ENCODE data around the gene ZW10. TPM values are rescaled to one million over a fixed set of nuclear protein-coding genes. Genes with fewer than 3 reads are reported as not detected.

Gene ZW10, protein sequence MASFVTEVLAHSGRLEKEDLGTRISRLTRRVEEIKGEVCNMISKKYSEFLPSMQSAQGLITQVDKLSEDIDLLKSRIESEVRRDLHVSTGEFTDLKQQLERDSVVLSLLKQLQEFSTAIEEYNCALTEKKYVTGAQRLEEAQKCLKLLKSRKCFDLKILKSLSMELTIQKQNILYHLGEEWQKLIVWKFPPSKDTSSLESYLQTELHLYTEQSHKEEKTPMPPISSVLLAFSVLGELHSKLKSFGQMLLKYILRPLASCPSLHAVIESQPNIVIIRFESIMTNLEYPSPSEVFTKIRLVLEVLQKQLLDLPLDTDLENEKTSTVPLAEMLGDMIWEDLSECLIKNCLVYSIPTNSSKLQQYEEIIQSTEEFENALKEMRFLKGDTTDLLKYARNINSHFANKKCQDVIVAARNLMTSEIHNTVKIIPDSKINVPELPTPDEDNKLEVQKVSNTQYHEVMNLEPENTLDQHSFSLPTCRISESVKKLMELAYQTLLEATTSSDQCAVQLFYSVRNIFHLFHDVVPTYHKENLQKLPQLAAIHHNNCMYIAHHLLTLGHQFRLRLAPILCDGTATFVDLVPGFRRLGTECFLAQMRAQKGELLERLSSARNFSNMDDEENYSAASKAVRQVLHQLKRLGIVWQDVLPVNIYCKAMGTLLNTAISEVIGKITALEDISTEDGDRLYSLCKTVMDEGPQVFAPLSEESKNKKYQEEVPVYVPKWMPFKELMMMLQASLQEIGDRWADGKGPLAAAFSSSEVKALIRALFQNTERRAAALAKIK
- polyA plus RNA-seq, result 1 to 10 TPM; 2.6 to 8.3 TPM

DNA sequence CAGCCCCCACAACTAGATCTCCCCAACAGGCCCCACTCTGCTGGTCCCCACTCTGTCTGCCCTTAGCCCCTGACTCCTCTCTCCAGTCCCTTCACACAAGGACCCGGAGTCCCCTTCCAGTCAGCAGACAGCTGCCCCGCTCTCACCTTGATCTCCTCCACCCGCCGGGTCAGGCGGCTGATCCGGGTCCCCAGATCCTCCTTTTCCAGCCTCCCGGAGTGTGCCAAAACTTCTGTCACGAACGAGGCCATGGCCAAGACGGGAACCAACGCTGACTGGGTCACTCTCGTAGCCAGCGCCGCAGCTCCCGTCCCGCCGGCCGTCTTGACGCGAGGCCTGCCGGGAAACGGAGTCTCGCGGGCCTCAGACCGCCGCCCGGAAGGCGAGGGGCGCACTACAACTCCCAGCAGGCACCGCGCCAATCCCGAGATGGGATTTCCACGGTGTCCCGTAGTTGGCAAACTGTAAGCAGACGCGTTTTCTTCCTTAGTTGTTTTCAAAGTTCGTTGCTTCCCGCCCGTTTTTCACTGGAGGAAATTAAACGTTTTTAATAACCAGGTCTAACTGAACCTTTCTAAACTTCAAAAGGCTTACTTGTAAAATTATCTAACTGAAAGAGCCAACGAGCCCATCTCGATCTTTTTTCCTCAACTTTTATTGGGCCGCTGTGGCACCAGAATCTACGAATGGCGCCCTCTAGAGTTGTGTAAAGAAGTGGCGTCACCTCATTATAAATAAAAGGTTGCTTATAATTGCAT is at the start of gene ZW10:
Gene ZW10, minus strand, starts transcription at position 277 of the 758 bp plus-strand sequence. Its CDS starts 26 bp downstream, at position 251.
- Histone ChIP-seq H3K9me3 (ENCODE audit: control insufficient read depth in 2 of 2, insufficient read depth in 1 of 2, low read depth in 1 of 2, low read length in 1 of 2) (no peaks in the 10 kb centered on the region), H3K27me3 (ENCODE audit: control insufficient read depth in 1 of 2, insufficient read depth in 2 of 2, low read length in 2 of 2) (no peaks in the 10 kb centered on the region), H3K36me3 (ENCODE audit: control insufficient read depth in 2 of 2, insufficient read depth in 2 of 2, low read length in 1 of 2) (no peaks in the 10 kb centered on the region), H3K4me3 (ENCODE audit: low read depth in 1 of 2, low read length in 2 of 2) (peak within 1 kb of the TSS; percentile 82 to 95), H3K27ac (ENCODE audit: low read depth in 2 of 2, low read length in 1 of 2) (peak within 1 kb of the TSS; percentile 77 to 92), H3K4me1 (ENCODE audit: control insufficient read depth in 2 of 2, insufficient read depth in 2 of 2, low read length in 1 of 2) (no peaks in the 10 kb centered on the region)
- WGBS, 2 donors, result 0 to 1% methylated on average over 46 of the region's 46 CpGs

DNA sequence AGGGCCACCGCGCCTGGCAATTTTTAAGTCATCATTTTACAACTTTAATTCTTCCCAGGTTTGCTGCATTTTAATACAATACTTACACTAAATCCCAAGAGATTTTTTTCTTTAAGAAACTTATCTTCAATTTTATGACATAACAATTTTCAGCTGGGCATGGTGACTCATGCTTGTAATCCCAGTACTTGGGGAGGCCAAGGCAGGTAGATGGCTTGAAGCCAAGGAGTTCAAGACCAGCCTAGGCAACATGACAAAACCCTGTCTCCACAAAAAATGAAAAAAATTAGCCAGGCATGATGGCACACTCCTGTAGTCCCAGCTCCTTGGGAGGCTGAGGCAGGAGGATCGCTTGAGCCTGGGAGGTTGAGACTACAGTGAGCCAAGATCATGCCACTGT is 44.9 kb upstream of the ZW10 start:
- H3K9me3 ChIP-seq (ENCODE audit: control insufficient read depth in 2 of 2, insufficient read depth in 1 of 2, low read depth in 1 of 2, low read length in 1 of 2), result no peaks in the 10 kb centered on the region
- H3K36me3 ChIP-seq (ENCODE audit: control insufficient read depth in 2 of 2, insufficient read depth in 2 of 2, low read length in 1 of 2), result peaks cover 0 to 10% of the 10 kb centered on the region in 2 donors
- H3K27ac ChIP-seq (ENCODE audit: low read depth in 2 of 2, low read length in 1 of 2), result no peak overlapping the region
- 98 to 100% methylated on average over 3 of the region's 3 CpGs for WGBS, 2 donors
- no peaks in the 10 kb centered on the region for H3K4me1 ChIP-seq (ENCODE audit: control insufficient read depth in 2 of 2, insufficient read depth in 2 of 2, low read length in 1 of 2)
- no peaks in the 10 kb centered on the region for H3K27me3 ChIP-seq (ENCODE audit: control insufficient read depth in 1 of 2, insufficient read depth in 2 of 2, low read length in 2 of 2)
- no peak overlapping the region for H3K4me3 ChIP-seq (ENCODE audit: low read depth in 1 of 2, low read length in 2 of 2)

DNA sequence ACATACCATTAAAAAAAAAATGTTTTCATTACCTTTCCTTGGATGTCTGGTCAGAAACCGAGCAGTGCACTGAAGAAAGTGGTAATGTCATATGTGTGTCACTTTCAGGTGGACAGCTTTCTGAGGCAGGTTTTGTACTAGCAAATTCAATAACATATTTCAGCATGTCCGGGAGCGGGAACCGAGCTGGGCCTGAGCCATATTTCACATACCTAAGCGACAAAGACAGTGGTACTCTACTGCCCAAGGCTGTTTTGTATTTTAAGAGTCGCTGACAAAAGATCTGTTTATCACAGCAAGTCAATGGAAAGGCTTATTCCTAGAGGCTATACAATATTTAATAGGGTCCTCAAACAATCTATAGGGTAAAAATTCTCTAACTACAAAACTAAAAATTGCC is 44.1 kb upstream of the ZW10 start:
- Histone ChIP-seq H3K4me3 (ENCODE audit: low read depth in 1 of 2, low read length in 2 of 2) (no peak overlapping the region), H3K36me3 (ENCODE audit: control insufficient read depth in 2 of 2, insufficient read depth in 2 of 2, low read length in 1 of 2) (peaks cover 2 to 10% of the 10 kb centered on the region in 2 donors), H3K9me3 (ENCODE audit: control insufficient read depth in 2 of 2, insufficient read depth in 1 of 2, low read depth in 1 of 2, low read length in 1 of 2) (no peaks in the 10 kb centered on the region), H3K27me3 (ENCODE audit: control insufficient read depth in 1 of 2, insufficient read depth in 2 of 2, low read length in 2 of 2) (no peaks in the 10 kb centered on the region), H3K27ac (ENCODE audit: low read depth in 2 of 2, low read length in 1 of 2) (no peak overlapping the region), H3K4me1 (ENCODE audit: control insufficient read depth in 2 of 2, insufficient read depth in 2 of 2, low read length in 1 of 2) (no peaks in the 10 kb centered on the region)
- WGBS, 2 donors, result 85 to 96% methylated on average over 6 of the region's 6 CpGs

DNA sequence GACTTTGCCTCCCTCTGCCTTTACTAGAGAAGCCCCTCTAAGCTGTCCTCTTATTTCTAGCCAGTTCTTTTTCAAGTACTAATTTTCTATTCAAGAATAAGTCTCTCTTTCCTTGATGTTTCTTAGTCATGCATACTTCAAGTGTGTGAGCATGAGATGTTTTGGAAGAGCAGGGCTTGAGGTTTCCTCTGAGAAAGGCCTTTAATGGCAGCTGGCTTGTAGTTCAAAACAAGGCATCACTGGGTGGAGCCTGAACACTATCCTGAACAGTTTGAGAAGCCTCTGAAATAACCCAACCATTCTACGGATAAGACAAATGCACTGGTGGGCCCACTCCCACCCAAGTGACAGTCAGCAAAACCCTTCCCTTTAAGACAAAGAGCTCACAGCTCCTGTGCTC is 43.7 kb upstream of the ZW10 start:
- no peak overlapping the region for H3K4me3 ChIP-seq (ENCODE audit: low read depth in 1 of 2, low read length in 2 of 2)
- no peaks in the 10 kb centered on the region for H3K9me3 ChIP-seq (ENCODE audit: control insufficient read depth in 2 of 2, insufficient read depth in 1 of 2, low read depth in 1 of 2, low read length in 1 of 2)
- H3K4me1 ChIP-seq (ENCODE audit: control insufficient read depth in 2 of 2, insufficient read depth in 2 of 2, low read length in 1 of 2), result no peaks in the 10 kb centered on the region
- H3K36me3 ChIP-seq (ENCODE audit: control insufficient read depth in 2 of 2, insufficient read depth in 2 of 2, low read length in 1 of 2), result peaks cover 2 to 10% of the 10 kb centered on the region in 2 donors
- H3K27ac ChIP-seq (ENCODE audit: low read depth in 2 of 2, low read length in 1 of 2), result no peak overlapping the region
- no peaks in the 10 kb centered on the region for H3K27me3 ChIP-seq (ENCODE audit: control insufficient read depth in 1 of 2, insufficient read depth in 2 of 2, low read length in 2 of 2)
- WGBS, 2 donors, result 91 to 100% methylated on average over 1 of the region's 1 CpG

DNA sequence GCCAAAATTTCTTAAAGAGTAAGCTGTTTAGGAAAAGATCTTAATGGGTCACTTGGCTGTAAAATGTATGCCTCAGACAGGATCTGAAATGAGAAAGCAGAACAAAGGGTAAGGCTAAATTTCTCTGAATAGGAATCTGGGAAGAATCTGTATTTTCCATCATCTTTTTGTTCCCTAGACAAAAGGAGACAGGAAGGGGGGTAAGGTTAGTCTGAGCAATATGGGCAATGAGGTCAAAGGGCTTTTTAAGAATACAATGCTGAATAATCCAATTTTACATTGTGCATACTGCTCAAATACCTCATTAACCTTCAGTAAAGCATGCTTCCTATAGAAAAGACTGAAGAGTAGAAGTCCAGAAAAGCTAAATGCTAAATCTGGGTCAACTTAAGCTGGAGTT is 40.7 kb upstream of the ZW10 start:
- Histone ChIP-seq H3K36me3 (ENCODE audit: control insufficient read depth in 2 of 2, insufficient read depth in 2 of 2, low read length in 1 of 2) (peaks cover 0 to 4% of the 10 kb centered on the region in 2 donors), H3K27me3 (ENCODE audit: control insufficient read depth in 1 of 2, insufficient read depth in 2 of 2, low read length in 2 of 2) (no peaks in the 10 kb centered on the region), H3K27ac (ENCODE audit: low read depth in 2 of 2, low read length in 1 of 2) (no peak overlapping the region), H3K4me1 (ENCODE audit: control insufficient read depth in 2 of 2, insufficient read depth in 2 of 2, low read length in 1 of 2) (no peaks in the 10 kb centered on the region), H3K9me3 (ENCODE audit: control insufficient read depth in 2 of 2, insufficient read depth in 1 of 2, low read depth in 1 of 2, low read length in 1 of 2) (no peaks in the 10 kb centered on the region), H3K4me3 (ENCODE audit: low read depth in 1 of 2, low read length in 2 of 2) (no peak overlapping the region)

DNA sequence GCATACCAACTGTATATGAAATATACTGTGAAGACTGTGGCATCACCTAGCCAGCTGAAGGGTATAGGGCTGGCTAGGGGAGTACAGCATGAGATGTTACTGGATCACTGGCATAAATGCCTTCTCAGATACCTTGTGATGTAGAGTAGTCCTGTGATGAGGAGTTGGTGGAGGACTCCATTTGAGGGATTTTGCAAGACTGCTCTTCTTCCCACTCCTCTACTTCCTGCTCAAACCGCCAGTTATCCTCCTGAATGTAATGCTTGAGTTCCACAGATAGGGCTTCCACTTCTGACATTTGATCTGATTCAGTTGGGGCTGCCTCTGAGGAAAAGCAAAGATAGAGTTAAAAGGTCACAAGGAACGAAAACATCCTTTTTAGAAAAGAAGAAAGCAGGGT is 35.4 kb upstream of the ZW10 start:
- WGBS, 2 donors, result 48% methylated on average over 2 of the region's 2 CpGs
- H3K27ac ChIP-seq (ENCODE audit: low read depth in 2 of 2, low read length in 1 of 2), result no peak overlapping the region
- H3K9me3 ChIP-seq (ENCODE audit: control insufficient read depth in 2 of 2, insufficient read depth in 1 of 2, low read depth in 1 of 2, low read length in 1 of 2), result no peaks in the 10 kb centered on the region
- H3K4me3 ChIP-seq (ENCODE audit: low read depth in 1 of 2, low read length in 2 of 2), result no peak overlapping the region
- no peaks in the 10 kb centered on the region for H3K27me3 ChIP-seq (ENCODE audit: control insufficient read depth in 1 of 2, insufficient read depth in 2 of 2, low read length in 2 of 2)
- peaks cover 5 to 15% of the 10 kb centered on the region in 2 donors for H3K36me3 ChIP-seq (ENCODE audit: control insufficient read depth in 2 of 2, insufficient read depth in 2 of 2, low read length in 1 of 2)
- H3K4me1 ChIP-seq (ENCODE audit: control insufficient read depth in 2 of 2, insufficient read depth in 2 of 2, low read length in 1 of 2), result no peaks in the 10 kb centered on the region

DNA sequence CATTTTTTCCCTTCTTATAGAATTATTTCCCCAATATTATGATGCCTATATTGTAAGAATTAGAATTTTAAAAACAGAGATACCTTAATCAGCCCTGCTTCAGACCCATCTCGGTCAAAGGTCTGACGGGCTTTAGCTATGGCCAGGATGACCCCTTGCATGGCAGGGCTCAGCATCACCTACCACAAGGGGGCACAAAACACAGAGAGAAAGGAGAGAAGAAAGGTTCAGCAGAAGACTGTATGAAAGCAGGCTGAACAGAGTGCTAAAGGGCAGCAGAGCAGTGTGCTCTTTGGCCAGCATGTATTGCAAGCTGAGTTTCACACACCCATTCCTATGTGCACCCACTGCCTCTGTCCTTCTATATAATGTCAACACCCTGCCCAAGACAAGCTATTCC is 32.9 kb upstream of the ZW10 start:
- H3K9me3 ChIP-seq (ENCODE audit: control insufficient read depth in 2 of 2, insufficient read depth in 1 of 2, low read depth in 1 of 2, low read length in 1 of 2), result no peaks in the 10 kb centered on the region
- H3K27ac ChIP-seq (ENCODE audit: low read depth in 2 of 2, low read length in 1 of 2), result no peak overlapping the region
- H3K36me3 ChIP-seq (ENCODE audit: control insufficient read depth in 2 of 2, insufficient read depth in 2 of 2, low read length in 1 of 2), result peaks cover 12 to 16% of the 10 kb centered on the region in 2 donors
- no peaks in the 10 kb centered on the region for H3K27me3 ChIP-seq (ENCODE audit: control insufficient read depth in 1 of 2, insufficient read depth in 2 of 2, low read length in 2 of 2)
- no peaks in the 10 kb centered on the region for H3K4me1 ChIP-seq (ENCODE audit: control insufficient read depth in 2 of 2, insufficient read depth in 2 of 2, low read length in 1 of 2)
- whole genome bisulfite sequencing, 2 donors, result 96 to 100% methylated on average over 2 of the region's 2 CpGs
- no peak overlapping the region for H3K4me3 ChIP-seq (ENCODE audit: low read depth in 1 of 2, low read length in 2 of 2)

DNA sequence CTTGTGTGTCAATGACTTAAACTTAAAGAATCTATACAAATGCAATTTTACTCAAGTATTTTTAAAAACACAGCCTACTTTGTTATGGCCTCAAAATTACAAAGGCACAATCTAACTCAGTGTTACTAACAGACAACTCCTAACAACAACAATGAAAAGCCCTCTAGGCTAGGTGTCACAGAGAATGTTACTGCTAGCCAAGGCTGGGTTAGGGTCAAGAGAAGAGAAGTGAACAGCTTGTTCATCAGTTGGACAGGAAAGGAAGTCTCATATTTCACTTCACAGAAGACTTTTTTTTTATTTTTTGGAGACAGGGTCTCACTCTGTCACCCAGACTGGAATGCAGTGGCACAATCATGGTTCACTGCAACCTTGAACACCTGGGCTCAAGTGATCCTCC is 32.1 kb upstream of the ZW10 start:
- peaks cover 12 to 15% of the 10 kb centered on the region in 2 donors for H3K36me3 ChIP-seq (ENCODE audit: control insufficient read depth in 2 of 2, insufficient read depth in 2 of 2, low read length in 1 of 2)

DNA sequence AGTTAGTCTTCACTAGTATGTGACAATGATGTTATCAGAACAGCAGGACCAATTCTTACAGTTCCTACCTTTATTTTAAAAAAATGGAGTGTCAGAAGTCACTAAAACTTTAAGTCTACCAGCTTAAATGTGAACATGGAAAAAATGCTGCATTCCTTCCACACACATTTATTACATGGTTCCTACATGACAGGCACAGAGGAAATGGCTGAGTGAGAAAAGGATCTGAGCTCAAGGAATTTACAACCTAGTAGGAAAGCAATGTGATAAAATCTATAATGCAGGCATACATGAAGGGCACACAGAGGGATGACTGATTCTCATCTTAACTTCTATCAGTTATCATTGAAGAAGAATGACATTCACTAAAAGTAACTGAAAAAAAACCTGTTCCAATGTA is 29.1 kb upstream of the ZW10 start:
- Histone ChIP-seq H3K36me3 (ENCODE audit: control insufficient read depth in 2 of 2, insufficient read depth in 2 of 2, low read length in 1 of 2) (peaks cover 8 to 11% of the 10 kb centered on the region in 2 donors), H3K9me3 (ENCODE audit: control insufficient read depth in 2 of 2, insufficient read depth in 1 of 2, low read depth in 1 of 2, low read length in 1 of 2) (no peaks in the 10 kb centered on the region), H3K4me1 (ENCODE audit: control insufficient read depth in 2 of 2, insufficient read depth in 2 of 2, low read length in 1 of 2) (no peaks in the 10 kb centered on the region), H3K27me3 (ENCODE audit: control insufficient read depth in 1 of 2, insufficient read depth in 2 of 2, low read length in 2 of 2) (no peaks in the 10 kb centered on the region), H3K27ac (ENCODE audit: low read depth in 2 of 2, low read length in 1 of 2) (no peak overlapping the region), H3K4me3 (ENCODE audit: low read depth in 1 of 2, low read length in 2 of 2) (no peak overlapping the region)

More for the DNA sequence above, 32.1 kb upstream of the ZW10 start:
- Histone ChIP-seq H3K4me3 (ENCODE audit: low read depth in 1 of 2, low read length in 2 of 2) (no peak overlapping the region), H3K9me3 (ENCODE audit: control insufficient read depth in 2 of 2, insufficient read depth in 1 of 2, low read depth in 1 of 2, low read length in 1 of 2) (no peaks in the 10 kb centered on the region), H3K27ac (ENCODE audit: low read depth in 2 of 2, low read length in 1 of 2) (no peak overlapping the region), H3K27me3 (ENCODE audit: control insufficient read depth in 1 of 2, insufficient read depth in 2 of 2, low read length in 2 of 2) (no peaks in the 10 kb centered on the region), H3K4me1 (ENCODE audit: control insufficient read depth in 2 of 2, insufficient read depth in 2 of 2, low read length in 1 of 2) (no peaks in the 10 kb centered on the region)
